GM12891 (cell line): Measurements from ENCODE around the gene PFKFB4.

ENCODE experiments used
- DNase-seq: peaks from one replicate; pipeline ENCODE4 v3.0.0; 2011; ENCODE audit warnings: low spot score; ENCODE audit not compliant: insufficient read length
- FAIRE-seq: peaks from 2 replicates; lab custom pipeline; 2011; peaks lifted over from hg19 to GRCh38; lab: Jason Lieb, UNC
- PAX5 ChIP-seq: IDR thresholded peaks from 2 replicates; pipeline ENCODE4 v1.6.1; 2011; ENCODE audit warnings: low read length, moderate library complexity, mild to moderate bottlenecking; ENCODE audit not compliant: insufficient read depth, severe bottlenecking
- POLR2A ChIP-seq: IDR thresholded peaks from 2 replicates; pipeline ENCODE4 v1.6.1; 2011; ENCODE audit warnings: low read depth, low read length, control low read depth
- POLR2AphosphoS5 ChIP-seq: IDR thresholded peaks from 2 replicates; pipeline ENCODE4 v1.6.1; 2011; ENCODE audit warnings: low read depth, low read length, control low read depth
- POU2F2 ChIP-seq: IDR thresholded peaks from 2 replicates; pipeline ENCODE4 v1.6.1; 2011; ENCODE audit warnings: low read depth, mild to moderate bottlenecking, control low read depth, low read length, moderate library complexity
- SPI1 ChIP-seq: IDR thresholded peaks from 2 replicates; pipeline ENCODE4 v1.6.1; 2011; ENCODE audit warnings: low read depth, low read length, control low read depth
- TAF1 ChIP-seq: IDR thresholded peaks from 2 replicates; pipeline ENCODE4 v1.6.1; 2011; ENCODE audit warnings: low read depth, low read length, control low read depth

PFKFB4 gene

DNA sequence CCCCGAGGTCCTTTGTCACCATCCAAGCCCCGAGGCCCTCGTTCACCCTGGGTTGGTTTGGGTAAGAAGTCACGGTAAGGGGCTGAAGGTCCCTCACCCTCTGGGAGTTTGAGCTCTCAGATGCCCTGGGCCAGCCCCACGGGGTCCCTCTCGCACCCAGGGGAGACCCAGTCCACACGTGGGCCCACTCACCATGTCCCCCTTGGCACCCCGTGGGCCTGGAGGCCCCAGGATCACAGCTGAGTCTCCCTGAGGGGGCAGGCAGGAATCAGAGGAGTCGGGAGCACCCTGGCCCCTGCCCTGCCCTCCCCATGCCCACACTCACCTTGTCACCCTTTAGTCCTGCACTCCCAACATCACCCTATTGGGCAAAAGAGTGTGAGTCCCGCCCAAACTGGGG lies 12.8 kb upstream of the PFKFB4 start:
- DNase-seq (no peak), FAIRE-seq (no peak)
- TF ChIP-seq POLR2AphosphoS5 (no peak), POU2F2 (no peak), PAX5 (no peak), TAF1 (no peak), SPI1 (no peak), POLR2A (no peak)

DNA sequence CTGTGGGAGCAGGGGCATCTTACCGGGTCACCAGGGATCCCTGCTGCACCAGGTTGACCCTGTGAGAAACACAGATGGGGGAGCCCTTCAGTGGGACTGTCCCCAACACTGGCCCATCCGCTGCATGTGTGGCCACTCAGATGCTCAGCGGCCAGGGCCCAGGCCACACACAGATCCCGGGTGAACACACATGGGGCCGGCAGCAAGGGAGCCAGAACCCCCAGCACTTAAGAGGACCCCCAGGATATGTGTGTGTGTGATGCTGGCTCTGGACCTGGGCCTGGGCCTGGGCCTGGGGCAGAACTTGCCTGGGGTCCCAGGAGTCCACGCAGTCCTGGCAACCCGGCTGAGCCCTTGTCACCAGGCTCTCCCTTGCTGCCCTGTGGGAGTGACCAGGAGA lies 11.9 kb upstream of the PFKFB4 start:
- DNase-seq (no peak), FAIRE-seq (no peak)
- TF ChIP-seq PAX5: no peak
- no peak for TF ChIP-seq POLR2A
- TF ChIP-seq POLR2AphosphoS5: no peak
- no peak for TF ChIP-seq SPI1
- no peak for TF ChIP-seq TAF1
- no peak for TF ChIP-seq POU2F2

- TF ChIP-seq POLR2A (no peak), PAX5 (no peak), TAF1 (no peak), POU2F2 (no peak), SPI1 (no peak), POLR2AphosphoS5 (no peak)
- FAIRE-seq (no peak), DNase-seq (no peak)
These were observed 10.9 kb upstream of the PFKFB4 start for GRCh38 chr3:48567500-48567899.

- FAIRE-seq (no peak), DNase-seq (no peak)
- TF ChIP-seq TAF1 (no peak), POLR2A (no peak), SPI1 (no peak), PAX5 (no peak), POLR2AphosphoS5 (no peak), POU2F2 (no peak)
These were observed 10.5 kb upstream of the PFKFB4 start for GRCh38 chr3:48567090-48567489.

DNA sequence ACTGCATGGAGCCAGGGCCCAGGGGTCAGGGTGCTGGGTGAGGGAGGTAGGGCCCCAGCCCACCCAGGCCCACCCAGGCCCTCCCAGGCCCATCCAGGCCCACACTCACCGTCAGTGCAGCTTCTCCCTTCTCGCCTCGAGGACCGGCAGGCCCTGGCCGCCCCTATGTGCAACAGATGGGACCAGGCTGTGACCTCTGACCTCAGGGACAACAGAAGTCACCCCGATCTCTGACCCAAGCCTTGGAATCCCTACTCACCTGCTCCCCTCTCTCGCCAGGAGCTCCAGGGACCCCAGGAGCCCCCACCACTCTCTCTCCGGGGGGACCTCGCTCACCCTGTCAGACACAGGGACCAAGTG lies 9.8 kb upstream of the PFKFB4 start:
- FAIRE-seq (no peak), DNase-seq (no peak)

GRCh38 chr3:48565591-48566400 lies 9.2 kb upstream of the PFKFB4 start:
- DNase-seq (no peak), FAIRE-seq (peak; percentile 54)
- no peak for TF ChIP-seq POLR2AphosphoS5
- no peak for TF ChIP-seq SPI1
- no peak for TF ChIP-seq PAX5
- no peak for TF ChIP-seq POLR2A
- TF ChIP-seq TAF1: no peak
- no peak for TF ChIP-seq POU2F2

More for the DNA sequence above, 9.8 kb upstream of the PFKFB4 start:
- TF ChIP-seq POLR2AphosphoS5: no peak
- TF ChIP-seq PAX5: no peak
- TF ChIP-seq POU2F2: no peak

- FAIRE-seq: no peak
- TF ChIP-seq POU2F2 (no peak), TAF1 (no peak), PAX5 (no peak), SPI1 (no peak), POLR2A (no peak), POLR2AphosphoS5 (no peak)
These were observed 8.6 kb upstream of the PFKFB4 start for GRCh38 chr3:48565186-48565585.

DNA sequence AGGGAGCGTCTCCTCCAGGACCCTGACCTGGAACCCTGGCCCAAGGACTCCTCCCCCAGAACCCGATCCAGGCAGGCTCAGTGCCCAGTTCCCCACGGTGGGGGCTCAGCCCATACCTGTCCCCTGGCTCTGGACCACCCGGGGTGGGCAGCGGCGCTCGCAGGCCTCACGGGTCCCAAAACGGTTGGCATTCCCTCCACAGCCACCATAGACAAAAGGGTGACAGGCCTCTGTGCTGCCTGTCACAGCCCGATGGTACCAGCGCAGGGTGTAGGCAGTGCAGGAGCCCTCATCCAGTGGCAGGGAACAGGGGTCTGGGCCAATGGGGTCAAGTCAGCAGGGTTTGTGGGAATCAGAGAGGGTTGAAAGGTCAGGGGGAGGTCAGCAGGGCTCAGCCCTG lies 8.1 kb upstream of the PFKFB4 start:
- DNase-seq (no peak), FAIRE-seq (no peak)
- no peak for TF ChIP-seq PAX5

More at GRCh38 chr3:48565186-48565585, 8.6 kb upstream of the PFKFB4 start:
- DNase-seq: no peak

DNA sequence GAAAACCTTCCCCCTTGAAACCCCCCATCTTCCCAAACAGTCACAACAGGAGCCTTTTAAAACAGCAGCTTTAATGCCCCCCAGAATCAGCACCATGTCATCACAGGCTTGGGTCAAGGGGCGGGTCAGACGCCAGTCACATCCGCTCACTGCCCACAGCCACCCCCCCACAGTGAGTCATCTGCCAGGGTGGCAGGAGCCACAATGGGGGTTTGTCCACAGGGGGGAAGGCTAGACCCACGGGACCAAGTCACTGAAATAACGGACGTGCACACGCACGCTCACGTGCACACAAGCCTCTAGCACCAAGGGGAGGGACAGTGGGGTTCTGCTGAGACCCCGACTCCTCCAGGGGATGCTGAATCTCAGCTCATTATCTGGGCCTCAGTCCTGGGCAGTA lies 7.4 kb upstream of the PFKFB4 start:
- no peak for TF ChIP-seq POLR2A
- TF ChIP-seq POLR2AphosphoS5: no peak
- TF ChIP-seq PAX5: no peak
- TF ChIP-seq TAF1: no peak
- no peak for TF ChIP-seq POU2F2
- TF ChIP-seq SPI1: no peak
- DNase-seq: no peak
- peak; percentile 45 for FAIRE-seq

- no peak for FAIRE-seq
- TF ChIP-seq TAF1: no peak
- no peak for TF ChIP-seq SPI1
- TF ChIP-seq POU2F2: no peak
- no peak for TF ChIP-seq POLR2A
- no peak for TF ChIP-seq POLR2AphosphoS5
- no peak for TF ChIP-seq PAX5
- no peak for DNase-seq
These were observed 6.8 kb upstream of the PFKFB4 start, which contains the start of gene UCN2 for GRCh38 chr3:48563382-48563918. UCN2 (minus strand) TSS chr3:48563781; CDS start chr3:48563124, 657 bp downstream.

- DNase-seq (no peak), FAIRE-seq (no peak)
- TF ChIP-seq POLR2A (no peak), POLR2AphosphoS5 (no peak), SPI1 (no peak), PAX5 (no peak), TAF1 (no peak), POU2F2 (no peak)
These were observed 5.9 kb upstream of the PFKFB4 start for GRCh38 chr3:48562367-48563095.
